BE2C (cell line): ENCODE measurements around the gene FBXW11.

Experiments
- DNase-seq: peaks from one replicate; pipeline ENCODE4 v3.0.0-alpha.2; 2020
- H3K27me3 ChIP-seq: fragments of 250-450 bp; sonication (Bioruptor Pico); 2 replicates; pipeline ENCODE4 v1.5.1; 2020; ENCODE audit warnings: mild to moderate bottlenecking
- H3K36me3 ChIP-seq: fragments of 250-450 bp; sonication (Bioruptor Pico); 2 replicates; pipeline ENCODE4 v1.5.1; 2020; ENCODE audit warnings: mild to moderate bottlenecking
- H3K4me1 ChIP-seq: fragments of 250-450 bp; sonication (Bioruptor Pico); 2 replicates; pipeline ENCODE4 v1.5.1; 2020
- H3K4me3 ChIP-seq: 2 replicates; pipeline ENCODE4 v1.5.1; 2011; ENCODE audit warnings: low read depth, low read length
- H3K9me3 ChIP-seq: fragments of 250-450 bp; sonication (Bioruptor Pico); 2 replicates; pipeline ENCODE4 v1.5.1; 2020
- TF ChIP-seq, protein P1 (sequence below): IDR thresholded peaks from 2 replicates; pipeline ENCODE4 v1.5.1; 2012; ENCODE audit warnings: mild to moderate bottlenecking, low read depth, low read length

Gene FBXW11

DNA sequence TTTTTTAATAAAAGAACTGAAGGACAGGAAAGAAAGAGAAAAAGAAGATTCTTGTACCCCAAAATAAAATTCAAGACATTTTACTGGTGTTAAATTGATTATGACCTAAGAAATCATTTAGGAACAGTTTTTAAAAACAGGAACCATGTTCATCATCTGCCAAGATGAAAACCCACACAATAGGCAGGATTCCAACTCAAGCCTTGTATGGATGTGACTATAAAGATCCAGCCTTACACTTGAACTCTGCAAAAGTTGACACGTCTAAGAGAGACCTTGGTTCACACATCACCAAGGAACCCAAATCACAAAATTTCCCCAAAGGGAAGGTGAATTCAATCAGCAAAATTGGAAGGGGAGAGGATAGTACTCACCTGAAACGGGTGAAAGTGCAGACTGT lies 138.2 kb downstream of the FBXW11 start:
- Histone ChIP-seq H3K4me3 (no peak overlapping the region), H3K36me3 (peaks cover 36% of the 10 kb centered on the region), H3K27me3 (no peaks in the 10 kb centered on the region), H3K9me3 (no peaks in the 10 kb centered on the region), H3K4me1 (no peaks in the 10 kb centered on the region)
- DNase-seq: no peak
- TF ChIP-seq, protein P1, sequence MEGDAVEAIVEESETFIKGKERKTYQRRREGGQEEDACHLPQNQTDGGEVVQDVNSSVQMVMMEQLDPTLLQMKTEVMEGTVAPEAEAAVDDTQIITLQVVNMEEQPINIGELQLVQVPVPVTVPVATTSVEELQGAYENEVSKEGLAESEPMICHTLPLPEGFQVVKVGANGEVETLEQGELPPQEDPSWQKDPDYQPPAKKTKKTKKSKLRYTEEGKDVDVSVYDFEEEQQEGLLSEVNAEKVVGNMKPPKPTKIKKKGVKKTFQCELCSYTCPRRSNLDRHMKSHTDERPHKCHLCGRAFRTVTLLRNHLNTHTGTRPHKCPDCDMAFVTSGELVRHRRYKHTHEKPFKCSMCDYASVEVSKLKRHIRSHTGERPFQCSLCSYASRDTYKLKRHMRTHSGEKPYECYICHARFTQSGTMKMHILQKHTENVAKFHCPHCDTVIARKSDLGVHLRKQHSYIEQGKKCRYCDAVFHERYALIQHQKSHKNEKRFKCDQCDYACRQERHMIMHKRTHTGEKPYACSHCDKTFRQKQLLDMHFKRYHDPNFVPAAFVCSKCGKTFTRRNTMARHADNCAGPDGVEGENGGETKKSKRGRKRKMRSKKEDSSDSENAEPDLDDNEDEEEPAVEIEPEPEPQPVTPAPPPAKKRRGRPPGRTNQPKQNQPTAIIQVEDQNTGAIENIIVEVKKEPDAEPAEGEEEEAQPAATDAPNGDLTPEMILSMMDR: no peak

DNA sequence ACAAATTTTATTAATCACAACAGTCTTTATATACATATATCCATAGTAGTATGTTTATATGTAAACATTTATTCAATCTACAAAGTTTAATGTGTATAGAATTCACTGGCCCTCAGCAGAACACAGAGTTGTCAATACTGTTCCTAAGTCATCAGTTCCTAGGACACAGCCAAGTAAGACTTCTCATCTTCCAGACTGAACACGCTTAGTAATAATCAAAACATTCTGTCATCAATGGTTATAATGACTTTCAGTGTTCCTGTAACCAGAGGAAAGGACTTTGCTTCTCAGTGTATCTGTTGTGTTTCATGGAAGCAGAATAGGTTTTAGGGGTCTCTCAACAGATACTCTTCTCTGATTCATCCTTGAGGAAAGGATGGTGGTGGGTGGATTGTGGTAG lies 138.7 kb downstream of the FBXW11 start:
- H3K4me3 ChIP-seq: no peak overlapping the region
- no peak for DNase-seq
- no peaks in the 10 kb centered on the region for H3K27me3 ChIP-seq
- no peaks in the 10 kb centered on the region for H3K4me1 ChIP-seq
- TF ChIP-seq, protein P1: no peak
- no peaks in the 10 kb centered on the region for H3K9me3 ChIP-seq
- peaks cover 36% of the 10 kb centered on the region for H3K36me3 ChIP-seq

DNA sequence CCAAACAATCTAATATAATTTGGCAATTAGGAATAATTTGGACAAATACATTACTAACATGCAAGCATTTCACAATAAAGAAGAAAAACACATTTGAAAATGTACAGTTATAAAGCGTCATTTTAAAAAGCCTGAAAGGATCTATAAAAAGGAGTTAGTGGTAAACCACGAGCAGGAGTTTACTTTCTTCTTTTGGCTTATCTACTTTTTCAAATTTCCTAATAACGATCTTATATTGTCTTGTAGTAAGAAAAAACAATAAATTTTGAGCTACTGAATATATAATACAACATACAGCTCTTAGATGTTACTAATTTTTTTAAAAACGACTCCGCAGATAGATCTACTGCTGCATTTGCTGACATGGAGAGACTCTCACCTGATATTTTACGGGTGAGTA lies 141.0 kb downstream of the FBXW11 start:
- no peaks in the 10 kb centered on the region for H3K4me1 ChIP-seq
- no peaks in the 10 kb centered on the region for H3K27me3 ChIP-seq
- no peak for DNase-seq
- H3K36me3 ChIP-seq: peaks cover 24% of the 10 kb centered on the region
- TF ChIP-seq, protein P1: no peak
- H3K4me3 ChIP-seq: no peak overlapping the region
- H3K9me3 ChIP-seq: no peaks in the 10 kb centered on the region

DNA sequence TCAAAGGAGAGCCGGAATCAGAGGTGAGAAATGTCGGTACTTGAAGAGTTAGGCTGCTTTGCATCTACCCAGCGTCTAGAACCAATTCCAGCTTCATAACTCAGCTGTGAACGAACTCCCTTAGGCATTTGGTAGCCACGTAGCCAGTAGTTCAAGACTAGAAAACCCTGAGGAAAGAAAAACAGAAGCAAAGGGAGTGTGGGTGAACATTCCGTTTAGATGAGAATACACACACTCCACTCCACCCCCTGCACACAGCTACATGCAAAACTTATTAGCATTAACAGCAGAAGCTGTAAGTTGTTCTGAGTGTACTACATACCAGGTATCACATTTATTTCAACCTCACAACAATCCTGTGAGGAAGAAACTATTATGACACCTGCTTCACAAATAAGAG lies 142.5 kb downstream of the FBXW11 start:
- Histone ChIP-seq H3K27me3 (no peaks in the 10 kb centered on the region), H3K9me3 (no peaks in the 10 kb centered on the region), H3K36me3 (peaks cover 19% of the 10 kb centered on the region), H3K4me1 (no peaks in the 10 kb centered on the region), H3K4me3 (no peak overlapping the region)
- DNase-seq: no peak
- TF ChIP-seq, protein P1: no peak

DNA sequence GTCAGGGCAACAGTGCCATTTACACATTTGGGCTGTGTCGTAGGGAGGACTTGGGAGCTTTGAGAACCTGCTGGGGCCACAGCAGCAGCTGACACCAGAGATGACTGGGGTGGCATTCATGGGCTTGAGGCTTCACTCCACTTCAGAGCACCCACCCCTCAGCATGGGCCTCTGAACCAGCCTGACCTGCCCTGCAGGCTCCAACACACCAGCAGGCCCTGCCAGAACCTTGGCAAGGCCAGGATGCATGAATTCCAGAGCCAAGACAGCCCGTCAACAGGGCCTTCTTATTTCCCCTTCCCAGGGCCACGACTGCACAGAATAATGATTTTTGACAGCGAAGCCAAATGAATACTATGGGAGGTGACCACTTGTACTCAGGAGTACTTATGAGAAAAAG lies 143.8 kb downstream of the FBXW11 start:
- no peak for DNase-seq
- TF ChIP-seq, protein P1: no peak
- Histone ChIP-seq H3K36me3 (peaks cover 8% of the 10 kb centered on the region), H3K4me3 (no peak overlapping the region), H3K27me3 (no peaks in the 10 kb centered on the region), H3K4me1 (no peaks in the 10 kb centered on the region), H3K9me3 (no peaks in the 10 kb centered on the region)

DNA sequence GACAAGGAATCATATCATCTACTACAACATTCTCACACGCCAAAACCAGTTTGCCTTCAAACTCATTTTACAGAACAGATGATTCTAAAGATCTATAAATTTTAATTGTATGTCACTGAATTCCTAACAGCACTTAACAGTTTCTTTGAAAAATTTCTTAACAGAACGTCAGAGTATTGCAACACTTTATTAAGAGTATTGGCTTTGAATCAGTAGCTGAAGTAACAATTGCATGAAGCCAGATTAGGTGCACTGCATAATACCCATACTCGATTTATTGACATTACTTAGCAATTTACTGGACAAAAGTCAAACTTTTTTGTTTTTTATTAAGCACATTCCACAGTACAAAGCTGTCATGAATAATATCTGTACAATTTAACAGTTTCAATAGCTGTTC lies 145.1 kb downstream of the FBXW11 start:
- Histone ChIP-seq H3K4me1 (no peaks in the 10 kb centered on the region), H3K4me3 (no peak overlapping the region), H3K36me3 (peaks cover 4% of the 10 kb centered on the region; the same call in 1 of the 2 replicates), H3K27me3 (no peaks in the 10 kb centered on the region), H3K9me3 (no peaks in the 10 kb centered on the region)
- TF ChIP-seq, protein P1: no peak
- no peak for DNase-seq
